HG03520 (cell line): ENCODE results near the gene DNAAF3.
A peak's percentile ranks its signal among the peaks of the same experiment; 100 is the strongest.
"Not testable (repeated sequence)": the region's sequence is repeated elsewhere in the genome, so short reads cannot be mapped to it uniquely, and the experiment has no call there.

Experiments
- ATAC-seq: cut with Tn5 transposase; IDR thresholded peaks from one replicate; pipeline ENCODE4 v1.9.1; 2021; ENCODE audit warnings: mild to moderate bottlenecking, moderate library complexity; ENCODE audit not compliant: unreplicated experiment

DNAAF3 gene

DNA sequence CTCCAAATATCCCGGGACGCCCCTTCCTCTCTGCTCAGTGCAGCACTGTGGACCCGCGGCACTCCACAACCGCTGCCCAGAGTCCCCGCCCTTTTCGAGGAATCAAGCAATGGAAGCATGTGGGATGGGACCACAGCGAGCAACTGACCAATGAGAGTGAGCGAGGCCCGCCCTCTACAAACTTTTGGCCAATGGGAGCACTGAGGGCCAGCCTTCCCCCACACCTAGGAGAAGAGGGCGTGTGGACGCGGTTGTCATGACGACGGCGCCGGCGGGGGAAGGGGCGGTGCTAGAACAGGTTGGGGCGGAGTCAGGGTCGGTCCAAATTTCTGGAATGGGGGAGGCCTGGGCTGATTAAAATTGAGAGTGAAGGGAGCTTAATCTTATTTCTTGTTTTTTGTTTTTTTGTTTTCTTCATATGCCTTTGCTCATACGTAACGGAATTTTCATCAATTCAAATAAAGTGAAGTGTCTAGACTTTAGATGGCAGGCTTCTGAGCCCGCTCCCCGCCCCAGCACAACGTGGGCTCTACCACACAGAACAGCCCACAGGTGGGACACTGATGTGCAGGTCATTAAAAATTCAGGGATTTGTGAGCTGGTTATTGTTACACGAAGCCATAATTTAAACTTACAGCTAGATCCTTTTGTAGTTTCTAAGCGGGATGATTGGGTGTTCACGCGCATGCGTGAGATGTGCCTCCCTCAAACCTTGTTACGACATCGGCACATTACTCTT is at the start of gene DNAAF3:
Gene DNAAF3, minus strand, starts transcription at position 84 of the 739 bp plus-strand sequence. CDS start 200 bp downstream, outside the sequence.
- ATAC-seq, result peak; percentile 60

DNA sequence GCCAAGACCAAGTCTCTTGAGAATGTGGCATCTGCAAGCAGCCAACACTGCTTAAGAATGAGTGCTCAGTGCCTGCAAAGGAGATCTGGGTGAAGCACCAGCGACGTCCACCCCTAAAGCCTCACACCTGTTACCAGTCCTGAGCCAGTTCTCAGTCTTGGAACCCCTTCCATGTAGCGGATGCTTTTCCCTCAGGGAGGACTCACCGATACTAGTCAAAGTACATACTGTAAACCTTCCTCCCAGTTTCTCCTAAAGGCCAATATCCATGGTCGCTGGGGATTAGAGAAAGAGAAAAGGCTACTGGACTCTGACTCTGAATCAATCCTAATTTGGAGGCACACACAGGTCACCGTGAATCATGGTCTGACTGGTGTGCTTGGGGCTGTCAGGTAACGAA is 47.1 kb upstream of the DNAAF3 start:
- no peak for ATAC-seq

- ATAC-seq, result no peak
These were observed 46.0 kb upstream of the DNAAF3 start for GRCh38 chr19:55212447-55212846.

GRCh38 chr19:55209693-55210472 is 43.5 kb upstream of the DNAAF3 start:
- no peak for ATAC-seq

GRCh38 chr19:55208880-55209692 is 42.7 kb upstream of the DNAAF3 start, which contains the start of gene PTPRH:
Gene PTPRH, minus strand, starts transcription at chr19:55209501. Its CDS starts 68 bp downstream, at chr19:55209433.
- no peak for ATAC-seq

DNA sequence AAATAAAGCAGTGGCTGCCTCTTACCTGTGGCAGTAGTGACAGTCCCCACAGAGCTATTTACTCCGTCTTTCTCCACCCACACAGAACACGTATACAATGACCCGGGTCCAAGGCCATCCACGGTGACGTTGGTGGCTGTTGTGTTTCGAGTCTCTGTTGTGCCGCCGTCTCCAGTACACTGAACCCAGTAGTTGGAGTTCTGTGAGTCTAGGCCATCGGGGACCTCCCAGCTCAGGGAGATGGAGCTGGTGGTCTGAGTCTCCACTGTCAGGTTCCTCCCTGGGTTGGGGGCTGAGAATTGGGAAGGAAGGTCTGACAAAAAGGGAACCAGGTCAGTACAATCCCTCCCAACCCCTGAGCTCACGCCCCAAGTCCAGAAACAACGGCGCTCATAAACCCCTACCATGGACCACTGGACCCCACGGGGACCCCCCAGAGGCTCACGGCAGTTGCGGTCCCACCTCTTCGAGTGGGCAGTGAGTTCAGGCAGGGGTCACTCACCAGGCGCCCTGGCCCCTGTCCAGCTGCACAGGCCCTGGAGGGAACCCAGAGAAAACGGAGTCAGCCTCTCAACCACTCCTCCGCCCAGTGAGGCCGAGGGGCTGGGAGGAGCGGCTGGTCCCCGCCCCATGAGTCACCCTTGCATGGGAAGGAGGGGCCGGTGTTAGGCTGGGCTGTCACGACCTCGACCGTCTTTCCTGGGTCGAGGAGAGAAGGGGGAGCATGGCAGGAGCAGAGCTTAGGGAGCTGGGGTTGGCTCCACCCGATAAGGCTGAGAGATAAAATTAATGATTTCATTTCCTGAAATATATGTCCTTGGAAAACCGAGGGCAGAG is 40.5 kb upstream of the DNAAF3 start:
- ATAC-seq, result no peak

GRCh38 chr19:55202199-55202598 is 35.8 kb upstream of the DNAAF3 start:
- ATAC-seq, result not testable (repeated sequence)

DNA sequence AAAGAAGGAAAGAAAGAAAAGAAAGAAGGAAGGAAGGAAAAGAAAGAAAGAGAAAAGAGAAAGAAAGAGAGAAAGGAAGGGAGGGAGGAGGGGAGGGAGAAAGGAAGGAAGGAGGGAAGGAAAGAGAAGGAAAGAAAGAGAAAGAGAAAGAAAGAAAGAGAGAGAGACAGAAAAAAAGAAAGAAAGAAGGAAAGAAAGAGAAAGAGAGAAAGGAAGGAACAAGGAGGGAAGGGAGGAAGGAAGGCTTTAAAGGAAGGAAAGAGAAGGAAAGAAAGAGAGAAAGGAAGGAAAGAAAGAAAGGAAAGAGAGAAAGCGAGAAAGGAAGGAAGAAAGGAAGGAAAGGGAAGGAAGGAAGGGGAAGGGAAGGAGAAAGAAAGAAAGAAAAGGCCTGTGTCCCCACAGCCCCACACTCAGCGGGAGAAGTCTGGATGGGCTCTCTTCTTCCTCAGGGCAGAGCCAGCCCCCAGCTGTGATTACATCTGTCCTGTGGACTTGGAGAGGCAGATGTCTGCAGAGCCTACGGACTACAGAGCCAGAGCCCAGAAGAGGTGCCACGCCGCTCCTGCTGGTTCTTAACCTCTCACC is 33.3 kb upstream of the DNAAF3 start:
- no peak for ATAC-seq

DNA sequence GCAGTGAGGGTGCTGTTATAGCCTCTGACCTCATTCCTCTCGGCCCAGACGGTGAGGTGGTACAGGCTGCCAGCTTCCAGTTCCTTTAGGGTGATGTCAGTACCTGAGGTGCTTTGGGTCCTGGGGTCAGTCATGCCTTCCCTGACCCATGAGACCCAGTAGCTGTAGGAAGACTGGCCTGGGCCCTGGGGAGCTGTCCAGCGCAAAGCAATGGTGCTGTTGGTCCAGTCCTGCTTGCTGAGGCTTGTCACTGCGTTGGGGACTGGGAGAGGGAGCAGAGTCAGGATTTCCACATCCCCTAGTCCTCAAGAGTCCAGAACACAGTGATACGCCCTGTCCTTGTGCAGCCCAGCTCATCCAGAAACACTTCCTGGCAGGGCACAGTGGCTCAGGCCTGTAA is 32.2 kb upstream of the DNAAF3 start:
- ATAC-seq, result no peak

DNA sequence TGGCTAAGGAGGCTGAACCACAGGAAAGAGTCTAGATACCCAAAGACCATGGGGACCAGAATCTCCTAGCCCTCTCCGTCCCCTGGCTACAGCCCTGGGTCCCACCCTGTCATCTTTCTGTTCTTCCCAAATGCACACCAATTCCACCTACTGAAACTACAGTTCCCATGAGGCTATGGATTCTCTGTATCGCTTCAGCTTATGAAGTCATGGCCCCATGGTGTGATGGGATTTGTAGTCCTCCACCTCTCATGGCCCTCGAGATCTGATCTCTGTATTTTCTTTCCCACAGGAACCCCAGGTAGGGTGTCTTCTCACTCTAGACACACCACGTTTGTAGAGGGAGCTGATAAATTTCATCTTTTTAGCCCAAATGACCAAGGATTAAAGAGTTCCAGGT is 31.1 kb upstream of the DNAAF3 start:
- ATAC-seq, result no peak

- ATAC-seq, result no peak
These were observed 30.4 kb upstream of the DNAAF3 start for GRCh38 chr19:55196803-55197202.

GRCh38 chr19:55193481-55193880 is 27.1 kb upstream of the DNAAF3 start:
- no peak for ATAC-seq

DNA sequence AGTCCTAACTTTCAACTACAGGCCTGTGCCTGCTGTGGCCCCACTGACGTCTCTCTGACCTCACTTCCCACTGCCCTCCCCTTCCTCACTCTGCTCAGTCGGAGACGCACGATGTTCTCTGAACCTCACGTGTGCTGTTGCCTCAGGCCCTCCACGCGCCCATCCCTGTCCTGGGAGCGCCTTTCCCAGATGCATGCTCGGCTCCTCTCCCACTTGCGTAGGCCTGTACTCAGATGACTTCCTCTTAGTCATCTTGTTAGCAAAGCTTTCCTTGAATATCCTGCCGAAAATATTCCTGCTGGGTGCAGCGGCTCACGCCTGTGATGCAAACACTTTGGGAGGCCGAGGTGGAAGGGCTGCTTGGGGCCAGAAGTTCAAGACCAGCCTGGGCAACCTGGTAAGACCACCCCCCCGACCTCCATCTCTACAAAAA is 23.0 kb upstream of the DNAAF3 start:
- ATAC-seq, result no peak

- no peak for ATAC-seq
These were observed 22.2 kb upstream of the DNAAF3 start for GRCh38 chr19:55188625-55189024.

DNA sequence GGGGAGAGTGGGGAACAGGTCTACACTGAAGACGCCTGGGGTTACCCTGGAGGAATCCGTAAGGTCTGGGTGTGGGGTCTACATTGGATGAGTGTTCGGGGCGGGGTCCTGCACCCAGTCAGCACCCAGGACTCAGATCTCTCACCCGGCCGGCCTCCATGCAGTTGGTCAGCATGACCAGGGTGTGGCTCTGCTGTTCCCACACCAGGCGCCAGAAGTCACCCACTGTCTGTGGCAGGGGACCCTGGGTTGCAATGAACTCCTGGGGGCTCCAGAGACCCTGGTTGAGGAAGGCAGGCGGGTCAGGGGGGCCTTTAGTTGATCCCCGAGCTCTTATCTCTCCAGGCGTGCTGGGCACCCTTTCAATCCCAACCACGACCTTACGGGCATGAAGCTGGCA is 19.7 kb upstream of the DNAAF3 start:
- ATAC-seq, result no peak

- ATAC-seq, result no peak
These were observed 15.3 kb upstream of the DNAAF3 start for GRCh38 chr19:55181740-55182139.

GRCh38 chr19:55179606-55180484 is 13.4 kb upstream of the DNAAF3 start, which contains the start of gene SYT5:
Gene SYT5, minus strand, starts transcription at chr19:55180289. Its CDS starts 1,248 bp downstream, at chr19:55179041.
- no peak for ATAC-seq

DNA sequence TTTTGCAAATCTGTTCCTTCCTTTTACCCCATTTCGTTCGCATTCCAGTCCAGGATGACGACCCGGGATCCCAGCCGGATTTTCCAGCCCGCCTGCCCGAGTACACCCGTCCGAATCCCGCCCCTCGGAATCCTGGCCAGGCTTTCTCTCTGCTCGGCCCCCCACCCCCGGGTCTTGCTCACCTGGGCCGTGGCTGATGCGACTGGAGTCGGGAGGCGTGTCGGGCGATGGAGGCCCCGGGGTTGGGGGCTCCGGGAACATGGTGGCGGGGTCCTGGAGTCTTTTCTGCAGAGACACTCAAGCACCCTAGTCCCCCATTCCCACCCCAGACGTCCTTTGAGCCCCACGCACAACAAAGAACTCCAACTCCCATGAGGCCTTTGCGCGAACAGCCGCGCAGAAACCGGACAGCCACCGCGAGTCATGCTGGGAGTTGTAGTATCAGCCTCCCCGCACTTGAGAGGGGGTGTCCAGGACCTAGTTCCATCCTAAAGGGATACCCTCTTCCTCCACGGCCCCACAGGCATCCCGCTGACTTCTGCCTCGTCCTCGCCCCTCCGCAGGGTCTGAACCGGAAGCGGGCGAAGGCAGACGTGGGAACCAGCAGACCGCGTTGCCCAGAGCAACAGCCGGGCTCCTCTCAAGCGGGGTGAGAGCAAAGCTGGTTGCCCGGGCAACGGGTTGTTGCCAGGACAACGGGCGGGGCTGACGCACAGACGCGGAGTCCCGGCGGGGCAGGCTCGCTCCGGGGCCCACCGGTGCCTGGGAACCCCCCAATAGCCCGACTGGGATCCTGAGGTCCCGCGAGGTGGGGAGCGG is 12.6 kb upstream of the DNAAF3 start:
- peak; percentile 69 for ATAC-seq
